ENCODE results near the gene CUX1.

DNA sequence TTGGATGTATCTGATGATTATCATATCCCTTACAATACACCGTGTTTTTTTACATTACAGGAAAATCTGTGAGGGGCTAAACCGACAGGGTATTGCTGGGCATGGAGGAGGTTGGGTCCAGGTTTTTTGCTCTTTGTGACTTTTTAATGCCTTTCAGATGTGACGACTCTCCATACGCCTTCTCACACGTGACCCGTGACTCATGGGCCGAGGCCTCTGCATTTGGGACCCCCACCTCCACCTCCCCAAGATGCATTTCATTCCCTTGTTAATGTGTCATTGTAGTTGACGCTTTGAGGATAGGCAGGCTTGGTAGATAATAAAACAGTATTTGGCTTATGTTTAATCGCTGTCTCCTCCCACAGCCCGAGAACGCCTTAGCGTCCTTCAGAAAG is 95.3 kb downstream of the CUX1 start:
- TF ChIP-seq, protein P1, sequence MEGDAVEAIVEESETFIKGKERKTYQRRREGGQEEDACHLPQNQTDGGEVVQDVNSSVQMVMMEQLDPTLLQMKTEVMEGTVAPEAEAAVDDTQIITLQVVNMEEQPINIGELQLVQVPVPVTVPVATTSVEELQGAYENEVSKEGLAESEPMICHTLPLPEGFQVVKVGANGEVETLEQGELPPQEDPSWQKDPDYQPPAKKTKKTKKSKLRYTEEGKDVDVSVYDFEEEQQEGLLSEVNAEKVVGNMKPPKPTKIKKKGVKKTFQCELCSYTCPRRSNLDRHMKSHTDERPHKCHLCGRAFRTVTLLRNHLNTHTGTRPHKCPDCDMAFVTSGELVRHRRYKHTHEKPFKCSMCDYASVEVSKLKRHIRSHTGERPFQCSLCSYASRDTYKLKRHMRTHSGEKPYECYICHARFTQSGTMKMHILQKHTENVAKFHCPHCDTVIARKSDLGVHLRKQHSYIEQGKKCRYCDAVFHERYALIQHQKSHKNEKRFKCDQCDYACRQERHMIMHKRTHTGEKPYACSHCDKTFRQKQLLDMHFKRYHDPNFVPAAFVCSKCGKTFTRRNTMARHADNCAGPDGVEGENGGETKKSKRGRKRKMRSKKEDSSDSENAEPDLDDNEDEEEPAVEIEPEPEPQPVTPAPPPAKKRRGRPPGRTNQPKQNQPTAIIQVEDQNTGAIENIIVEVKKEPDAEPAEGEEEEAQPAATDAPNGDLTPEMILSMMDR (IDR thresholded peaks at IDR 0.05) = no peak
- TF ChIP-seq POLR2A (IDR thresholded peaks at IDR 0.05) (no peak), EP300 (IDR thresholded peaks at IDR 0.05) (no peak)

All from suprapubic skin (tissue), 3 donors.